HG02623 (cell line): ENCODE measurements around the gene SLC40A1.

Experiments
- ATAC-seq: cut with Tn5 transposase; IDR thresholded peaks from one replicate; pipeline ENCODE4 v1.9.1; 2021; ENCODE audit warnings: moderate library complexity; ENCODE audit not compliant: unreplicated experiment

The SLC40A1 gene

DNA sequence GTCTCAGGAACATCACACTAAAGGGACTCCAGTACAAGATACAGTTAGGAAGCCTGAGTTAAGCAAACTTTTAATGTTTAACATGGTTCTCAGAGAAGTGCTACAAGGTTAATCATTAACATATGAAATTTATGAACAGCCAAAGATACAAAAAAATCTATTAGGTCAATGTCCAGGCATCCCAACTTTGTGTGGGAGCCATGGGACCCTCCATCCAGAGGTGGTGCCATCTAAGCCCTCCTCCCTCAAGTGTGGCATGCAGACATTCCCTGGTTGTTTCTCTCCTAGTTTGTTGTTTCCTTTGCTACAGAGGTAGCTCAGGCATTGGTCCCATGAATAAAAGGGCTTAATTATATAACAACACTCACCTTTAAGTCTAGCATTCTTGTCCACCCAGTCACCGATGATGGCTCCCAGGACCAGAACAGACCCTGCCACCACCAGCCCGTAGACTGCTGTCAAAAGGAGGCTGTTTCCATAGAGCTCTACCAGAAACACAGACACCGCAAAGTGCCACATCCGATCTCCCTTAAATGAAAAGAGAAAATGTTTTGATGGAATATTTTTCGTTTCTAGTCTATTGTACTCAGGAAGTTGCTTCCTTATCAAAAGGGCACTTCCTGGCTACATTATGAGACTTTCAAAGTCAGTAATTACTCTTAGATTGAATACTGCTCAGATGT is 5.7 kb downstream of the SLC40A1 start:
- ATAC-seq = no peak

DNA sequence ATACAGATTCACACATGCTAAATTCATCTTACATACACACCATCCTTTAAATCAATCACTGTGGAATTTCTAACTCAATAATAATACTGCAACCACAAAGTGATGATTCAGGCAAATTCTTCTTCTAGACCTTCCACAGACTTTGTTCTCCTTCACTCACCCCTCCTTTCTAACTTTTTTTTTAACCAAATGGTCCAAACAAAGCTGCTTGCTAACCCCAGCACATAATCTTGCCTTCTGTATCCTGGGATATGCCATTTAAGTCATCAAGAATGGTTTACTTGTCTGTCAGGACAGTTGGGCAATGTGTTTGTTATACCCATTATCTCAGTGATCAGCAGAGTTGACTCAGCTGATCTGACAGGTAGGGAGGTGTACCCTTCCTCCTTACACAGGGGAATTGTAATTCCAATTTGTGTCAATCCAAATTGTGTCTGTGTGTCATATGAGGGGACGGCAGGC is 10.0 kb downstream of the SLC40A1 start:
- ATAC-seq = no peak

DNA sequence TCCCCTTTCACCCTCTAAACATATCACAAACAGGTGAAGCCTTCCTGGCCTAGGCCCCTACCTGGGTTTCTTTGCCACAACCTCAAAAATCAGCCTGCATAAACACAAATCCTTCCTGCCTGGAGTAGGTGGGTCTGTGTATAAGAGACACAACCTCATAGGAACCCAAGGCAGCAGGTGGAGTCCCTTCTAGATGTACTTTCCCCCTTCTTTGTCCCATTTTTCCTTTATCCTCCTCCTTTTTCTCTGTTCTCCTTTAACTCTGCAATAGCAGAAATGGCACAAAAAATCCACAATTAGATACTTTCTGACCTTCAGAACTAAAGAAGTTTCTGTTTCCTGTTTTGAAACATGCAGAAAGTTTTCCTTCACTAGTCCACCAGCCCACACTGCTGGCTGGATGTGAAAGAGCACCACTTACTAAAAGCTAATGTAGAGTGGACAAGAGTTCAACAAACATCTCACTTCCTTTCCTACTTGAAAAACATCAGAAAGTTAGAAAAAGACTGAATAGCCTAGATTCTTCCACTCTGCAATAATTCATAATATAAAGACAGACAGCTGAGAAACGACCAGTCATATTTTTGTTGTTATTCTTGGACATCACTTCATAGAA is 11.2 kb downstream of the SLC40A1 start:
- no peak for ATAC-seq

DNA sequence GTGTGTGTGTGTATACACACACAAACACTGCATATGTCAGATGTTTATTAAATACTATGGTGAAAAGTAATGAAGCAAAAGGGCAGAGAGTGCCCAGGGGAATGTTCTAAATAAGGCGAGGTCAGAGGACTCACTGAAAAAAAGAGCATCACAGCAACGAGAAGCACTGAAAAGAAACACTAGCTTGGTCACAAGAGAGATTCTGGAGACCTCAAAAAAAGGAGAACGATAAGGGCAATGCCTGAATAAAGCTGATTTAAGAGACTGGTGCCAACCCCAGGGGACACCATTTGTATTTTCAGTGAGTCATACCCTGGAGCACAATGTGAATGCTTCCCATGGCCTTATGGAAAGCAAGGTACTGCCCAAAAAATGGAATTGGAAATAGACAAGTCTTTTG is 14.5 kb downstream of the SLC40A1 start:
- ATAC-seq = no peak

DNA sequence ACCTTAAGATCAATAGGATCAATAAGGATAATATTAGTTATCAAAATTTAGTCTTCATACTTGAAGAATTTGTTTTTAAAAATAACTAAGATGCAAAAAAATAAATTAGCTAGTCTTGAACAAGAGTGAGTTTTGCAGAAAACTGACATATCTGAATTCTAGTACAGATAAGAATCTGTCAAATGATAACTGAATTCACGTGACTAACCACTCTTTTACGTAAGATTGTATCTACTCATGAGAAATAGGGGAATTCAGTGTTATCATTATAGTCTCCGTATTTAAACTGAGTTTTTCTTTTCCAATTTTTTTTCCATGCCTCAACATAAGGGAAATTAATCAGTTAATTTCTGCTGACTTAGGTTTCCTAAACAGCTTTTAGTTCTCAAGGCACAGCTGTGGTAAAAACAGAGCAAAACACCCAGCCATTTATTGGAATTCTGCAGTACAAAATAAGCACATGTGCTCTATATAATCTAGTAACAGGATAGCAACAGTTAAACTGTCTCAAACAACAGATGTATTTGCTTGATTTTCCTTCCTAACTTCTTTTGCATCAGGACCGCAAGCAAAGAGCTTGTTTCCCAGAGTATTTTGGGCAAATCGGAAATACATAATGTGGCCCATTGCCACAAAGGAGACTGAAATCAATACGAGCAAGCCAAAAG is 19.1 kb downstream of the SLC40A1 start:
- no peak for ATAC-seq

DNA sequence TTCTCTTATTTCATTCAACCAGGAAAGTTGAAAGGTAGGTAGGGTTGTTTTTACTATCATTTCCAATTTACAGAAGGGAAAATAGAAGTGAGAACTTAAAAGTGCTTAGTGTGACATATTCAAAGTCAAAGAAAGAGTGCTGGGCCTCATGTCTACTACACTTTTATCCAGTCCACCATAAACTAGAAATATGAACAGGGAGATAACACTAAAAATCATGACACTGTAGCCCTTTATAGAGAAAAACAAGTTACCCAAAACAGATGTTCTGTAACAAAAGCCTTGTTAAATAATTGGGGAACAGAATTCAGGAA is 20.4 kb downstream of the SLC40A1 start:
- ATAC-seq = no peak

DNA sequence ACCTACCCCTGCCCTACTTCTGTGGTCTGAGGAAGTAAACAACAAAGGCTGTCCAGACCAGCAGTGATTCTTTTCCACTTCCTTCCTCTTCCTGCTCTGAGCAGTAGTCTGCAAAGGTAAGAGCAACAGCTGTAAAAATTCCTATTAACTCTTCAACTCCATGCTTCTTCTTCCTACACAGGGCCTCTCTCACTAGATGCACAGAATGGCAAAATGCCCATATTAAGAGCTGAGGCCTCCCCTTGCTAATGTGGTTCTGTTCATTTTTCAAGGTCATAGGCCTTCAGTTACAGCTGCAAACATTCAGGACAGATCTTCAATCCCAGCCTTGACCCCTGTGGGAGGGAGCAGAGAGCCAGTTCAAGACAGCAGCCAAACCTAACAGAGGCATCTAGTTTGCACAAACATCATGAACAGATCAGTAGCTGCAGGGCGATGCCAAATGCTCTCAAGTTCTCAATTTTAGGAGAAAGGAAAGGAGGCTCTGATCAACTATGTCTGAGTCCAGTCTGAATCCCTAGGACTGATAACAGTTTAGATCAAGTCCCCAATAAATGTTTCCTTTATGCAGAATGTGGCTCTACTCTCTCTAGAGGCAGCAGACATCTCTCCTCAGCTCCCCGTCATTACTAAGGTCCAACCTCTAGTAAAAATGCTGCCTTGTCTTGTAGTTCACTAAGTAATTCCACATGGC is 20.9 kb downstream of the SLC40A1 start:
- no peak for ATAC-seq

DNA sequence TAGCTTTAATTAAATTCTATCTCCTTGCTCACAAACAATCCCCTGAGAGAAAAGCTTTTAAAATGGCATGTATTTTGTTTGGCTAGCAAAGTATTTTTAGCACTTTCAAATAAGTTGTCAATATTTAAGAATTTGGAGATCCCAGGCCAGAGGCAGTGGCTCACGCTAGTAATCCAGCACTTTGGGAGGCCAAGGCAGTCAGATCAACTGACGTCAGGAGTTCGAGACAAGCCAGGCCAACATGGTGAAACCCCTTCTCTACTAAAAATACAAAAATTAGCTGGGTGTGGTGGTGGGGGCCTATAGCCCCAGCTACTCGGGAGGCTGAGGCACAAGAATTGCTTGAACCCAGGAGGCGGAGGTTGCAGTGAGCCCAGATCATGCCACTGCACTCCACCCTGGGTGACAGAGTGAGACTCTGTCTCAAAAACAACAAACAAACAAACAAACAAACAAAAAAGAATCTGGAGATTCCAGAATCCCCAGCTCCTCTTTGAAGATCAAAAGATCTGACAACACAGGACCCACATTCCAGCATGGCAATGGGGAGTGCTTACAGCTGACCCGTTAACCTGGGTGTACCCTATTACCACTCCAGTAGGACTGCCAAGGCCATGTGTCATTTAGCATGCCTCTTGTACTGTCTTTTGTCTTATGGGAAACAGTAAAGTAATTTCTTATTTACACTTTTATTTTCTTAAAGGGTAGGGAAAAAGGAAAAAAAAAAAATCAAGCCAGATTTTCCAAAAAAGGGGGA is 21.9 kb downstream of the SLC40A1 start:
- ATAC-seq = no peak

DNA sequence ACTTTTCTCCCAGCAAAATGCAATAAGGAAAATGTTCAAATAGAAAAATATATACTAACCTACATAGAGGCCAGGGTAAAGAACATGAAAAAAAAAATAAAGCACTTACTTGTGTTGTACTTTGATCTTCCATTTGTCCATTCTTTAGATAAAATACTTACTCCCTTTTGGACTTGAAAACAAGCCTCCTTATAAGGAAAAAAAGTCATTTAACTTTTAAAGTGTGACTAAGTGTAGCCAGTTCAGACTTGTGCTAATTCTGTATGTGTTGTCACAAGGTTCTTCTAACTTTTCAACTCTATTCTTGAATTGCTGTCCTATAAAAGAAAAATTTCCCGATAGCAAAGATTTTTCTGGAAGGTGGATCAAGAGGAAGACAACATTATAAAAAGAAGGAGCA is 23.2 kb downstream of the SLC40A1 start:
- ATAC-seq = no peak

DNA sequence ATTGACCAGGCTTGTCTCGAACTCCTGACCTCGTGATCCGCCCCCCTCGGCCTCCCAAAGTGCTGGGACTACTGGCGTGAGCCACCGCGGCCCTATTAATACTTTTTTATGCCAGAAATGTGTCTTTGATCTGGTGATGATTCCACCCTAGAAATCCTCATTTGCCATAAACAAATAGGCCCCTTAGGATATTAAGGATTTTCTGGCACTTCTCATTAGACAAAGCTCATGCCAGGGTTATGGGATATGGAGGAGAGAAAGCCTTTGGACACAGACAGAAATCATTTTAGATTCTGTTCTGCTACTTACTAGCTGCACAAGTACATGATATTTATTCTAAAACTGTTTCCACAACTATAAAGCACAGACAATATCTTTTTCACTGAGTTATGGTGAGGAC is 24.1 kb downstream of the SLC40A1 start:
- no peak for ATAC-seq

DNA sequence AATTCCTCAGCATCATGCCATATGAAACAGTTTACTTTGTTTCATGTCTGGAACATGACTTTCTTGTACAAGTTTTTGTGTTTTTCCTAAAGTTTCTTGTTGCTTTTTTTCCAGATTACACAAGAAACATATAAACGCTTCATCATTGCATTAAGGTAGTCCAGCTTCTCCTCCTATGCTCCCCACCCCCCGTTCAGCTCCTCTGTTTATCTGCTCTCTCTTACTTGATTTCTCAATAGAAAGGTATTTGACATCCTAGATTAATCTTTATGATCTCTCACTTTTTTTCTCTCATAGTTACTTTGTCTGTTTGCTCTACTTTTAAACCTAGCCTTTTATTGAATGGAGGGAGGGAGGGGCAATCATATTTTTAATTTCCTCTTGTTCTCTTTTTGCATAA is 25.4 kb downstream of the SLC40A1 start:
- no peak for ATAC-seq

DNA sequence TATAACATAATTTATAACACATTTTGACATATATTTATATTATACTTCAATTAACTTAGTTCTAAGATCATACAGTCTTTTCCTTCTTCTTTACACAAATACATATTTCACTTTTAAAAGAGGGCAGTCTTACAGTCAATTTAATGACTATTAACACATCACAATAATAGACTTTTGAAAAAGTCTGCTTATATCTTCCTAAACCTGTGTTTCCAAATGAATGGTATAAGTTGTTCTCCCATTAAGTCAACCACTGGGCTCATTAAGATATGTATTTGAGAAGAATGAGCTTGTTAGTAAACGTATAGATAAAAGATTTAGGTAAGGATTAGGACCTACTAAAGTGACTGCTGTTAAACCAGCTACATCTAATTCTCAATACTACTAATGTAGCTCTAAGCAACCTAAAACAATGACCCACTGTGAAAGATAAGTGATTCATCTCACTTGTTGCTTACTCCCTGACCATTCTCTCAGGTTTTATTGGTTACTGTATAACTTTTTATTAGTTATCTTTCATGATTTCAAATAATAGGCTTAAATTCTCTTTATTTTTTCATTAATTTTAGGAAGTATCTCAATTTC is 27.0 kb downstream of the SLC40A1 start:
- ATAC-seq = no peak

DNA sequence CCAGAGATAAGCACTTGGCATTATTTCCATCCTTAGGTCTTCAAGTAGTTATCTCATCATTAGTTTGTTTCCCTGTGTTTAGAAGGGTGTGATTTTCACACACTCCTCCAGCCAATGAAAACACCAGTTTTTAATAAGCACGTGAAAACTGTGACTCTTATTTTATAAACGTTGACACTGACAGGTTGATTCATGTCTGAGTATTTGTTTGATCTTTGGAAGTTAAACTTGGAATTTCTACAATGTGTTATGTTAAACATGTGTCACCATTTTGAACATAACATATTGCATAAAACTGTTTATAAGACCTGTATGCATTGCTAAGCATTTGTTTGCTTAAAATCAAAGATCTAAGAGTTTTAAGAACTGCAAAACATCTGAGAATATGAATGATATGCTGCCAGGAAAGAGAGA is 27.6 kb downstream of the SLC40A1 start:
- ATAC-seq = no peak

DNA sequence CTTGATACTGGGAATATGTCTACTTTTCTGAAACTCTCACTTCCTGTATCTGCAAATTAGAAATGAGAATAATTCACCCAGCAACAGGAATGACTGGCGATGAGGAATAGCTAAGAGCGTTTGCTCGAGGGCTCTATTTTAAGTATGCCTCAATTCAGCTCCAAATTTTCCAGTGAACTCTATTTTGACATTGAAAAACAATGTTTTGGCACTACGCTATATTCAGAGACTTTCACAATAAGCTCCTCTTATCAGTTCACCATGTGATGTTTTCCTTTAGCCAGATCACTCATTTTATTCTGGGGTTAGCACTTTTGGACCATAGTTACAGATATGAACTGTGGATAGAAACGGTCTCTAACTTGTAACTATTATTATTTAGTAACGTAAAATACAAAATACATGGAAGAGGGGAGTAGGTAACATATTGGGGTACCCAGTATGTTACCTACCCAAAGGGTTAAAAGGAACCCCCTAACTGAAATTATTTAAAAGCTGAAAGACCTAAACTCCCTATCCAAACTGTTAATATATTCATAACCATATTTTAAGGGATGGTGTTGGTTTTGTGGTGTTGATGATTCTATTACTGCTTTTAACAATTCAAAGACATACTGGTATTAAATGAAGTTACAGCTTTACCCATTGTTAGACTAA is 28.1 kb downstream of the SLC40A1 start:
- no peak for ATAC-seq

DNA sequence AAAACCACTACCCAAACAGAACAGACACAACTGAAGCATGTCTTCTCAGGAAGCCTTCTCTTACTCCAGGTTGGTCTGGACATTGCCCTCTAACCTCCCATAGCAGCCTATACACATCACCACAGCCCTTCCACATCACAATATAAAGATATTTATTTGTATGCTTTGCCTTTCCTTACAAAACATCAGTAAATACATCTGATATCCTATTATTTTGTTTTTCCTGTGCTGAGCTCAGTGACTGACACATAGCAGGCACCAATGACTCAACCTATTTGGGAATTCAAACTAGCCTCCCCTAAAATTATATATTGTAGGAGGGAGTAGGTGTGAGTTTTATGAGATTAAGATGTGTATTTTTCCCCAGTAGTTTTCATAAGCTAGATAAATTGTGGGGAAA is 28.8 kb downstream of the SLC40A1 start:
- ATAC-seq = no peak

DNA sequence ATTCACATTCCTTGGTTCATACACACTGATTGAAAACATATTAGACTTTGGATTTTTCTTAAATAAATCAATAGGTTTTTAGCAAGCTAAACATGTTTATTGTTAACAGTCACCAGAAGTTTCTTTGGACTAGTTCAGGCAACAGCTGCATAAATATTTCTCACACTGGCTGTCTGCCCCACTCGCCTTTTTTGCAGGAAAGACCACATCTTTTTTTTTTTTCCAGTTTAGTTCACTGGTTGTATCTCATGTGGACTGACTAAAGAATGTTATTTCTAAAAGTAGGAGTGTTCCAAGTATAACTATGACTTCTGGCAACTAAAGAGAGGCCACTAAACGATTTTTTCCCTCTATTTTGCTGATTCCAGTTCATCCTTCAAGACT is 31.1 kb downstream of the SLC40A1 start:
- ATAC-seq = no peak

DNA sequence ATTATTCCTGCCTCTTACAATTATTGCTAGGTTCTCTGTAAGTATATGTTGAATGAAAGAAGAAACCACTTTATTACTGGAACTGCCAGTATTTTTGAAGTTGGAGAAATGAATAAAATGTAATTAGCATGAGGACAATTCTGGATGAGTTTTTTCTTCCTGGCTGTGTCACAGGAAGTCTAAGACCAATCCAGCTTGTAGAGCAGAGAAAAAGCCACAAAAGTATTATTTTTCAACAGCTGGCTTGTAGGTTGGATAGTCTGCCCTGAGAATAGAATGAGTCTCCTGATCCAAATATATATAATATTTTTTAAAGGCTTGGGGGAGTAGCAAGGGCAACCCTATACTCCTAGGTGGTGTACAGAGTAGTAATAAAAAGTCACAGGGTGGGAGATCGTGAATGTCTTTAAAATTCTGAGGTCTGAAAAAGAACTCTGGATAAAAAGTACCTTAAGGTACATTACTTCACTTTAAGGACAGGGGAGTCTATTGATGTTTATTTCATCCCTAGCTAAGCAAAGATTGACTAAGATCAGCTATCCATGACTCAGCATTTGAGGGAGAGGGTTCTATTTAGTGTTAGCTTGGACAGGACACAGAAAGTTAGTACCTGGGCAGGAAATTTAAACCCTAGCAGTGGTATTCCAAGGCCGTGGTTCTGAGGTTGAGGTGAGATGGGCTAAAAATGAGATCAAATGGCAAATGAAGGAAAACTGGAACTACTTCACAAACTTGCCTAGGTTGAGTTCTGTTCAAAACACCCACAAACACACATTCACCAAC is 31.7 kb downstream of the SLC40A1 start:
- ATAC-seq = no peak

DNA sequence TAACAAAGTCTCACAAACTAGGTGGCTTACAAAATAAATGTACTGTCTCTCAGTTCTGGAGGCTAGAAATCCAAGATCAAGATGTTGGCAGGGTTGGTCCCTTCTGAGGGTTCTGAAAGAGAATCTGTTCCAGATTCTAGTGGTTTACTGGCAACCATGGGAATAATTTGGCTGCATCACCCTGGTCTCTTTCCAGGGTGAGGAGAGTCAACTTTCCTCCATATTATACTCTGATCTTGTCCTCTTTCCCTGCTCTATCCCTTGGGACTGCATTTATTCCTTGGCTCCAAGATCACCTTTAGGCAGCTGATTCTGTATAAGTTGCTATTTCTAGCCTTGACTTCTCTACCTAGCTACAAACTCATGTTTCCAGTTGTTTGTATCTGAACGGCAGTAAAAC is 35.2 kb downstream of the SLC40A1 start:
- no peak for ATAC-seq

DNA sequence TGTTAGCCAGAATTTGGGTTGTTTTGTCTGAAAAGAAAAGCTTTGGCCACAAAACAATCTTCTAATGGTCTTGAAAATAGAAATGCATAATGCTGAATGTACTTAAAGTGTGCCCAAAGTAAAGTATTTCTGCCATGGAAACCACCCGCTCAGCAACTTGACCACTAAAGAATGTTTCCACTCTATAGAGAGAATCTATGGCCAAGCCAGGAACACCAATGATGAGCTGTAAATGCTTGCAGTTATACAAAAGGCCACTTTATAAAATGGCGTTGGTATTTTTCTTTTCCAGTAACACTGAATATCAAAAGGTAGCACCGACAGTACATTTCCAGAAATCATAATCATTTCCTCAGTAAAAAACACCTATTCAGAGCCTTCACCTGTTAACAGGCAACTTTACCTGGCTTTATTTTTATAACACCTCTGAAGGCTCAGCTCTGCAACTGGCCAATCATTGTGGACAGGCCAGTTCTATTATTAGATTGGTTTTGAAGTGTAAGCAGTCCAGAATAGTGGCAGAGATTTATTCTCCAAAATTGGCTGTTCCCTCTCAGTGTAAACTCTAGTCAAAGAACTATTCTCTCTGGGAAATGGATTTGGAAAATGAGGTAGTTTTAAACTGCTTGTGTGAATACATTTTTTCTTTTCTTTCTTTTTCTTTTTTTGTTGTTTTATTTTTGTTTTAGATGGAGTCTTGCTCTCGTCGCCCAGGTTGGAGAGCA is 36.1 kb downstream of the SLC40A1 start:
- no peak for ATAC-seq
